Measurements from ENCODE around the gene FGF4. TPM values are rescaled to one million over a fixed set of nuclear protein-coding genes. Genes with fewer than 3 reads are reported as not detected.

FGF4 gene
- total RNA-seq, 2 experiments from 2014 or later: not detected

GRCh38 chr11:69812946-69813345, 37.8 kb upstream of the FGF4 start:
- no peaks in the 10 kb centered on the region for H3K4me1 Mint-ChIP-seq
- H3K27me3 Mint-ChIP-seq: peaks cover 39% of the 10 kb centered on the region
- no peaks in the 10 kb centered on the region for H3K9me3 Mint-ChIP-seq
- no peak overlapping the region for H3K27ac Mint-ChIP-seq
- H3K36me3 Mint-ChIP-seq: no peaks in the 10 kb centered on the region
- no peak for DNase-seq
- no peak overlapping the region for H3K4me3 Mint-ChIP-seq

- H3K27me3 Mint-ChIP-seq: peaks cover 39% of the 10 kb centered on the region
- H3K9me3 Mint-ChIP-seq: no peaks in the 10 kb centered on the region
- no peak overlapping the region for H3K27ac Mint-ChIP-seq
These were observed 37.1 kb upstream of the FGF4 start for GRCh38 chr11:69812256-69812655.

DNA sequence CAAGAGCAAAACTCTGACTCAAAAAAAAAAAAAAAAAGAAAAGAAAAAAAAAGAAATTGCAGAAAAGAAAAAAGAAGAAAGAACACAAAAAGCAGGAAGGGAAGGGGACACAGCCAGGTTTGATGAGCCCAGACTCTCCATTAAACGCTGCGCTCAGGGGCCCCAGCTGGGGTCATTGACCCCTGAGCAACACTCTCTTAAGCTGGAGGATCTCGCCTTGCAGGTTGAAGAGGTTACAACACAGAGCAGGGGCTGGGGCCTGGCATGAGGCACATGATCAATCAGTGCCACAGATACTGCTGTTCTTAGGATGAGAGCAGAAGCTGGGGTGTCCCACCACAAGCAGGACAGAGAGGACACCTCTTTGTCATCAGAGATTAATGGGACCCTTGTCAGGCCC, 36.3 kb upstream of the FGF4 start:
- no peaks in the 10 kb centered on the region for H3K4me1 Mint-ChIP-seq
- H3K4me3 Mint-ChIP-seq: no peak overlapping the region
- peaks cover 31% of the 10 kb centered on the region for H3K27me3 Mint-ChIP-seq
- no peaks in the 10 kb centered on the region for H3K9me3 Mint-ChIP-seq
- no peaks in the 10 kb centered on the region for H3K36me3 Mint-ChIP-seq
- DNase-seq: no peak
- H3K27ac Mint-ChIP-seq: no peak overlapping the region

More at GRCh38 chr11:69812256-69812655, 37.1 kb upstream of the FGF4 start:
- Mint-ChIP-seq H3K36me3 (no peaks in the 10 kb centered on the region), H3K4me3 (no peak overlapping the region), H3K4me1 (no peaks in the 10 kb centered on the region)
- DNase-seq: no peak

- DNase-seq: no peak
- Mint-ChIP-seq H3K9me3 (no peaks in the 10 kb centered on the region), H3K4me3 (no peak overlapping the region), H3K4me1 (no peaks in the 10 kb centered on the region), H3K27ac (no peak overlapping the region), H3K27me3 (peaks cover 27% of the 10 kb centered on the region), H3K36me3 (no peaks in the 10 kb centered on the region)
These were observed 35.4 kb upstream of the FGF4 start for GRCh38 chr11:69810289-69811118.

- H3K27ac Mint-ChIP-seq: no peak overlapping the region
- no peak for DNase-seq
- H3K9me3 Mint-ChIP-seq: no peaks in the 10 kb centered on the region
- H3K36me3 Mint-ChIP-seq: no peaks in the 10 kb centered on the region
- H3K27me3 Mint-ChIP-seq: peaks cover 13% of the 10 kb centered on the region
- H3K4me1 Mint-ChIP-seq: no peaks in the 10 kb centered on the region
- H3K4me3 Mint-ChIP-seq: no peak overlapping the region
These were observed 33.5 kb upstream of the FGF4 start for GRCh38 chr11:69808667-69809086.

DNA sequence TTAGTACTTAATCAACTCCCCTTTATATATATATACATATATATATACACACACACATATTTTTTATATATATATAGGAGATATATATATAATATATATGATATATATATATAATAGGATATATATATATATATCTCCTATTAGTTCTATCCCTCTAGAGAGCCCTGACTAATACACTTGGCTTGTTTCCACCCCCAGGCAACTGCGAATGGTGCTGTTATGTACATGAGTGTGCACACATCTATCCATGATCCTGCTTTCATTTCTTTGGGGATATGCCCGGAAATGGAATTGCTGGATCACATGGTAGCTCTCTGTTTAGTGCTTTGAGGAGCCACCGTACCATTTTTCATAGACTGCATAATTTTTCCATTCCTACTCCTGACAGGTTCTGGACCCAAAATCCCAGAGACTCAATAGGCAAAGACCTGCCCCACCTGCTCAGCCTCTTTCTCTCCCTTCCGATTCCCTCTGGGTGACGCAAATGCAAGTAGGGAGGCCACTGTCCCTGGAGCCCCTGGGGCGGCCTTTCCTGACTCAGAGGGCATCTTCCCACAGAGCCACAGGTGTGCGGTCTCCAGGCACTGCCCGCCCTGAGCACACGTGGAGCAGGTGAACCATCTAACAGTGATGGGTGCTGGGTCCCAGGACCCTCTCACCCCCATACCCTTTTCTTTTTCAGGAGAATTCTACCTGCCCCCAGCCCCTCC, 32.1 kb upstream of the FGF4 start:
- Mint-ChIP-seq H3K4me1 (no peaks in the 10 kb centered on the region), H3K9me3 (no peaks in the 10 kb centered on the region), H3K4me3 (no peak overlapping the region), H3K27ac (no peak overlapping the region), H3K36me3 (no peaks in the 10 kb centered on the region), H3K27me3 (peaks cover 10% of the 10 kb centered on the region)
- no peak for DNase-seq

- no peak for DNase-seq
- Mint-ChIP-seq H3K4me1 (no peaks in the 10 kb centered on the region), H3K36me3 (no peaks in the 10 kb centered on the region), H3K4me3 (no peak overlapping the region), H3K27me3 (peaks cover 10% of the 10 kb centered on the region), H3K9me3 (no peaks in the 10 kb centered on the region), H3K27ac (no peak overlapping the region)
These were observed 29.8 kb upstream of the FGF4 start for GRCh38 chr11:69804769-69805508.

DNA sequence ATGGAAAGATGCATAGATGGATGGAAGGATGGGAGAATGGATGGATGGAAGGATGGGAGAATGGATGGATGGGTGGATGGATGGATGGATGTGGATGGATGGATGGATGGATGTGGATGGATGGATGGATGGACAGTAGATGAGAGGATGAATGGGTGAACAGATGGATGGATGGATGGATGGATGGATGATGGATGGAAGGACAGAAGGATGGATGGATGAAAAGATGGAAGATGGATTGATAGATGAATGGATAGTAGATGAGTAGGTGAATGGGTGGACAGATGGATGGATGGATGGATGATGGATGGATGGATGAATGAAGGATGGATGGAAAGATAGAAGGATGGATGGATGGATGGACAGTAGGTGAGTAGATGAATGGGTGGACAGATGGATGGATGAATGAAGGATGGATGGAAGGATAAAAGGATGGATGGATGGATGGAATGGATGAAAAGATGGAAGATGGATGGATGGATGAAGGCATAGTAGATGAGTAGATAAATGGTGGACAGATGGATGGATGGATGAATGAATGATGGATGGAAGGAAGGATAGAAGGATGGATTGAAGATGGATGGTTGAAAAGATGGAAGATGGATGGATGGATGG, 28.6 kb upstream of the FGF4 start:
- Mint-ChIP-seq H3K4me3 (no peak overlapping the region), H3K36me3 (no peaks in the 10 kb centered on the region), H3K27me3 (peaks cover 5% of the 10 kb centered on the region), H3K4me1 (no peaks in the 10 kb centered on the region), H3K27ac (no peak overlapping the region), H3K9me3 (no peaks in the 10 kb centered on the region)
- DNase-seq: no peak

DNA sequence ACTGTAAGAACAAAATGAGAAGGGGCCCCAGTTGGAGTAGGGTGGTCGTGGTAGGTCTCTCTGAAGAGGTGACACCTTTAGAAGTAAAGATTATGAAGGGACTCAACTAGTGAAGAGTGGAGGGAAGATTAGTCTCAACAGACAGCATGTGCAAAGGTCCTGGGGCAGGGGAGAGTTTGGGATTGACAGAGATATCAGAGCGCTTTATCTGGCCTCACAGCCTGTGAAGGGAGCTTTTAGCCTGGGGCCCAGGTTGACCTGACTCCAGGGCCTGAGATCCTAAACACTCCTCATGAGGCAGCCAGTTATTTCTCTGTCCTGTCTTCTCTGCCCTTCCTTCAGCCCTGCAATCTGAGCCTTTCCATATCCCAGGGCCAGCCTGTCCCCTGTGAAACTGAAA, 27.9 kb upstream of the FGF4 start:
- no peak for DNase-seq
- Mint-ChIP-seq H3K36me3 (no peaks in the 10 kb centered on the region), H3K4me3 (no peak overlapping the region), H3K27me3 (peaks cover 5% of the 10 kb centered on the region), H3K9me3 (no peaks in the 10 kb centered on the region), H3K27ac (no peak overlapping the region), H3K4me1 (no peaks in the 10 kb centered on the region)

DNA sequence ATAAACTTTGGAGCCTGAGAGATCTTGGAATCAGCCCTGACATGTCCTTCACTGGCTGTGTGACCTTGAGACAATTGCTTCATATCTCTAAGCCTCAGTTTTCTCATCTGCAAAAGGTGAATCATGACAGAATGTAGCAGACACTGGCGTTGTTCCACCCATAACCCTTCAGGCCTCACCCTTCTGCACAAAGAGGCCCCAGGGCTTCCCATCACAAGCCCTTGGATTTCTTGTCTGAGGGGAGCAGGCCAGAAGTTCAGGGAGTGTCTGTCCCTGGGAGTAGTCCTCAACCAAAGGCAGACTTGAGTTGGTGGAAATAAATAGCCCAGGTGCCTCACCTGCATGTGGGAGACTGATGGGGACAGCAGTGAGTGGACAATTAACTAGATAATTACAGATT, 27.4 kb upstream of the FGF4 start:
- H3K27ac Mint-ChIP-seq: no peak overlapping the region
- H3K27me3 Mint-ChIP-seq: peaks cover 5% of the 10 kb centered on the region
- H3K4me1 Mint-ChIP-seq: no peaks in the 10 kb centered on the region
- no peak overlapping the region for H3K4me3 Mint-ChIP-seq
- DNase-seq: no peak
- H3K36me3 Mint-ChIP-seq: no peaks in the 10 kb centered on the region
- H3K9me3 Mint-ChIP-seq: no peaks in the 10 kb centered on the region

- DNase-seq: peak; percentile 29
- no peak overlapping the region for H3K27ac Mint-ChIP-seq
- H3K36me3 Mint-ChIP-seq: no peaks in the 10 kb centered on the region
- peaks cover 5% of the 10 kb centered on the region for H3K27me3 Mint-ChIP-seq
- H3K4me3 Mint-ChIP-seq: no peak overlapping the region
- H3K9me3 Mint-ChIP-seq: no peaks in the 10 kb centered on the region
- no peaks in the 10 kb centered on the region for H3K4me1 Mint-ChIP-seq
These were observed 26.6 kb upstream of the FGF4 start for GRCh38 chr11:69801513-69802335.

DNA sequence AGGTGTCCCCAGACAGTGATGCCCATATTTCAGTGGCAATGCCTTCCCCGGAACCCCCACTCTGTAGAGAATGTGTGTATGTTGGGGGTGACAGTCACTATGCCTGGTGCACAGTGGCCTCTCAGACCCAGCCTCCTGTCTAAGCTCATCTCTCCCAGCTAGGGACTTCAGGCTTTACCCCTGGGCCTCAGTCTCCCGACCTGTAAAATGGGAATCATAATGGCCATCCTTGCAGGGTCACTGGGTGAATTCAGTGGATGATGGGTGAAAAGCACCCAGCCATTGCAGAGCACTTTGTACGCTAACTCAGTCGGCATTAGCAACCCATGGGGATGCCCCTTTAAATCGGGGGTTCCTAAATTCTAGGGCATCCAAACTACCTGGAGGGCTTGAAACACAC, 25.1 kb upstream of the FGF4 start:
- H3K9me3 Mint-ChIP-seq: no peaks in the 10 kb centered on the region
- no peak overlapping the region for H3K4me3 Mint-ChIP-seq
- DNase-seq: no peak
- no peaks in the 10 kb centered on the region for H3K4me1 Mint-ChIP-seq
- no peaks in the 10 kb centered on the region for H3K27me3 Mint-ChIP-seq
- no peak overlapping the region for H3K27ac Mint-ChIP-seq
- no peaks in the 10 kb centered on the region for H3K36me3 Mint-ChIP-seq

DNA sequence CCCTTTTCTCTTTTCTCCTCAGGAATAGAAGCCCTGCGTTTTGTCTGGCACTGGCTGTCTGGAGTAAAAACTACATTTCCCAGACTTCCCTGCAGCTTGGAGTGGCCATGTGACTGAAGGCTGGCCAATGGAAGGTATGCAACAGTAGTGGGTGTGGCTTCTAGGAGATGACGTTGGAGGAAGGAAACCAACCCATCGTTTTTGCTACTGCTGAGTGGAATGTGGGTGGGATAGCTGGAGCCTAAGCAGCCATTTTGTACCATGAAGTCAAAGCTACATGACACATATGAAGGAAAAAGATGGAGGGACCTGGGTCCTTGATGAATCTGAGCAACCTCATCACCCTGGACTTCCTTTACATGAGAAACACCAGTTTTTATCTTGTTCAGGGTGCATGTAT, 24.4 kb upstream of the FGF4 start:
- Mint-ChIP-seq H3K4me1 (no peaks in the 10 kb centered on the region), H3K9me3 (no peaks in the 10 kb centered on the region), H3K27ac (no peak overlapping the region), H3K4me3 (no peak overlapping the region), H3K36me3 (no peaks in the 10 kb centered on the region), H3K27me3 (no peaks in the 10 kb centered on the region)
- no peak for DNase-seq

- Mint-ChIP-seq H3K27ac (no peak overlapping the region), H3K36me3 (no peaks in the 10 kb centered on the region), H3K27me3 (no peaks in the 10 kb centered on the region), H3K4me3 (no peak overlapping the region), H3K4me1 (no peaks in the 10 kb centered on the region), H3K9me3 (no peaks in the 10 kb centered on the region)
- no peak for DNase-seq
These were observed 24.0 kb upstream of the FGF4 start for GRCh38 chr11:69799097-69799496.

All from activated naive CD8-positive, alpha-beta T cell treated with anti-CD3 and anti-CD28 coated beads for 36 hours (primary cell).